ENCODE results near the gene WDR46.

Gene WDR46

DNA sequence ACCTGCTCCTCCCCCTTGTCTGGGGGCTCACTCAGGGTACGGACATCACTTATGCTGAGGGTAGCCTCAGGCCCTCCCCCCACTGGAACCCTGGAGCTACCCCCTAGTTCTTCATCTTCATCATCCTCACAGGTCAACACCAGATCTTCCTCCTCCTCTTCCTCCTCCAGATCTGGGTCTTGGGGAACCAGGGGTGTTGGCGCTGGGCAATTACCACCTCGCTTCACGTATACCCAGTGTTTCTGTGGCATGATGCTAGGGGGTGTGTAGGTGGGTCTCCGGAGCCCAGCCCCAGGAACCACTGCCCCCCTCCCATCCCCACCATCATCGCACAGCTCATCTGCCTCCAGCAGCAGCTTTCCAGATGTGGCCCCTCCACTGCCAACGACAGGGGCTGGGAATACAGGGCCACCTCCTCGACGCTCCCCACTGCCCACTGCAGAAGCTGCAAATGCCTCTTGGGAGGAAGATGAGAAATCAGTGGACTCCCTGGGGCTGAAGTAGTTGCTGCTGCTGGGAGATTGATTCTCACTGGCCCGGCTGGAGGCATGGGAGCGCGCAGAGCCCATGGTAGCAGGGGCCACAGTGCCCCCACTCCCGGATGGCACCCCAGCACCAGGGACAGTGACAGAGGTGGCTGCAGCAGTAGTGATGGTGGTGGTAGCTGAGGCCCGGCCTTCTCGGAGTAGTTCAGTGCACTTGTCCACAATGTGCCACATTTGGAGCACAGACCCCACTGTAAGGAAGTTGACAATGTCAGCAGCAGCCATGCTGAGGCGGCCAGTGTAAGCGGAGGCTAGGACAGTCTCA is 27.0 kb upstream of the WDR46 start:
- Histone ChIP-seq H2AFZ (ENCODE audit: low read length) (no peak overlapping the region), H3K9me3 (replicated peaks; ENCODE audit: insufficient read depth, low read length) (no peaks in the 10 kb centered on the region), H3K9ac (ENCODE audit: low read length) (no peak overlapping the region), H3K4me2 (ENCODE audit: low read depth, low read length) (0 out of 2 replicates have a peak overlapping the region, but pooled peaks have one; percentile 80), H3F3A (ENCODE audit: insufficient read depth, low read length) (peaks cover 50% of the 10 kb centered on the region), H3K9me2 (replicated peaks; ENCODE audit: insufficient read depth, low read length) (no peaks in the 10 kb centered on the region), H3K79me2 (ENCODE audit: low read length) (peaks cover 81% of the 10 kb centered on the region), H3K36me3 (replicated peaks; ENCODE audit: insufficient read depth, low read length) (peaks cover 9% of the 10 kb centered on the region), H3K27me3 (replicated peaks; ENCODE audit: insufficient read depth, low read length) (no peaks in the 10 kb centered on the region), H3K4me3 (ENCODE audit: low read length) (no peak overlapping the region), H3K4me1 (ENCODE audit: low read length) (peaks cover 43% of the 10 kb centered on the region), H3K27ac (ENCODE audit: low read length) (no peak overlapping the region), H4K20me1 (ENCODE audit: insufficient read depth, low read length) (0 out of 2 replicates have a peak, but pooled peaks cover 7% of the 10 kb centered on the region)
- TF ChIP-seq EZH2 (optimal IDR thresholded peaks at IDR 0.05; ENCODE audit: low read depth, low read length) = no peak
- TF ChIP-seq, protein P1, sequence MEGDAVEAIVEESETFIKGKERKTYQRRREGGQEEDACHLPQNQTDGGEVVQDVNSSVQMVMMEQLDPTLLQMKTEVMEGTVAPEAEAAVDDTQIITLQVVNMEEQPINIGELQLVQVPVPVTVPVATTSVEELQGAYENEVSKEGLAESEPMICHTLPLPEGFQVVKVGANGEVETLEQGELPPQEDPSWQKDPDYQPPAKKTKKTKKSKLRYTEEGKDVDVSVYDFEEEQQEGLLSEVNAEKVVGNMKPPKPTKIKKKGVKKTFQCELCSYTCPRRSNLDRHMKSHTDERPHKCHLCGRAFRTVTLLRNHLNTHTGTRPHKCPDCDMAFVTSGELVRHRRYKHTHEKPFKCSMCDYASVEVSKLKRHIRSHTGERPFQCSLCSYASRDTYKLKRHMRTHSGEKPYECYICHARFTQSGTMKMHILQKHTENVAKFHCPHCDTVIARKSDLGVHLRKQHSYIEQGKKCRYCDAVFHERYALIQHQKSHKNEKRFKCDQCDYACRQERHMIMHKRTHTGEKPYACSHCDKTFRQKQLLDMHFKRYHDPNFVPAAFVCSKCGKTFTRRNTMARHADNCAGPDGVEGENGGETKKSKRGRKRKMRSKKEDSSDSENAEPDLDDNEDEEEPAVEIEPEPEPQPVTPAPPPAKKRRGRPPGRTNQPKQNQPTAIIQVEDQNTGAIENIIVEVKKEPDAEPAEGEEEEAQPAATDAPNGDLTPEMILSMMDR (IDR thresholded peaks at IDR 0.05; ENCODE audit: low read length) = no peak
- TF ChIP-seq EZH2phosphoT487 (IDR thresholded peaks at IDR 0.05; ENCODE audit: low read length) = no peak
- no peak for DNase-seq

DNA sequence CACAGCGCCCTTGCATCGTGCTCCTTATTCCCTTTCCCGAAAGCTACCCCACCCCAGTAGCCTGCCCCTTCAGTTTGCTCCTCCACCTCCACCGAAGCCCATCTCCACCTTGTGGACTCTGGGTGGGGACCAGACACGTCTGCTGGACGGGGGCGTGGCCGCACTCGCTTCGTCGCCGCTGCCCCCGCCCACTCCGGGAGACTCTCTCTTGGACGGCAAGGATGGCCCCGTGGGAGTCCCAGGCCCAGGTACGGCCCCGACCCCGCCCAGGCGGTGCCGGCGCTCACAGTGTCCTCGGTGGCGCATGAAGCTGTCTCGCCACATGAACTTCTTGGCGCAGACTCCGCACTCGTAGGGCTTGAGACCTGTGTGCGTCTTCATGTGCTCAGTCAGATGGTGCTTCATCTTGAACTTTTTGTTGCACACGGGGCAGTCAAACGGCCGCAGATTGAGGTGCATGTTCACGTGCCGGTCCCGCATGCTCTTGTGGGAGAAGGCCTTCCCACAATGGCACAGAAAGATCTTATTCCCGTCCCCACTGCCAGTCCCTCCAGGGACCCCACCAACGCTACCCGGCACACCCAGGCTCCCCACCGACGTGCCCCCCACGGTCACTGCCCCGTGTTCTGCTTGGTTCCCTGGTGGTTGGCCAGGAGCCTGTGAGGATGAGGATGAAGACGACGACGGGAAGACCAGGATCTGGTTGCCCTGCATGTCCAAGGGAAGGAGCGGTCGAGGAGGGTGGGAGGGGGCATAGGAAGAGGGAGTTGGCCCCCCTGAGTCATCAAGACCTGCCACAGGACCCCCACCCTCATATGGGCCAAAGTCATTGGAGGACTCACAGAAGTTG is 26.1 kb upstream of the WDR46 start:
- H3K4me3 ChIP-seq (ENCODE audit: low read length) = peak overlapping the region; percentile 94
- H3F3A ChIP-seq (ENCODE audit: insufficient read depth, low read length) = peaks cover 47% of the 10 kb centered on the region
- DNase-seq = no peak
- H3K27ac ChIP-seq (ENCODE audit: low read length) = peak overlapping the region; percentile 99; the same call in 1 of the 2 replicates
- peak overlapping the region; percentile 90 for H3K9ac ChIP-seq (ENCODE audit: low read length)
- TF ChIP-seq, protein P1 (IDR thresholded peaks at IDR 0.05; ENCODE audit: low read length) = no peak
- TF ChIP-seq EZH2 (optimal IDR thresholded peaks at IDR 0.05; ENCODE audit: low read depth, low read length) (no peak), EZH2phosphoT487 (IDR thresholded peaks at IDR 0.05; ENCODE audit: low read length) (no peak)
- no peak overlapping the region for H2AFZ ChIP-seq (ENCODE audit: low read length)
- peaks cover 81% of the 10 kb centered on the region for H3K79me2 ChIP-seq (ENCODE audit: low read length)
- no peaks in the 10 kb centered on the region for H3K9me3 ChIP-seq (replicated peaks; ENCODE audit: insufficient read depth, low read length)
- peaks cover 3% of the 10 kb centered on the region; the same call in 1 of the 2 replicates for H3K36me3 ChIP-seq (replicated peaks; ENCODE audit: insufficient read depth, low read length)
- H3K4me2 ChIP-seq (ENCODE audit: low read depth, low read length) = peak overlapping the region; percentile 80
- 0 out of 2 replicates have a peak, but pooled peaks cover 7% of the 10 kb centered on the region for H4K20me1 ChIP-seq (ENCODE audit: insufficient read depth, low read length)
- peaks cover 40% of the 10 kb centered on the region for H3K4me1 ChIP-seq (ENCODE audit: low read length)
- no peaks in the 10 kb centered on the region for H3K27me3 ChIP-seq (replicated peaks; ENCODE audit: insufficient read depth, low read length)
- no peaks in the 10 kb centered on the region for H3K9me2 ChIP-seq (replicated peaks; ENCODE audit: insufficient read depth, low read length)

DNA sequence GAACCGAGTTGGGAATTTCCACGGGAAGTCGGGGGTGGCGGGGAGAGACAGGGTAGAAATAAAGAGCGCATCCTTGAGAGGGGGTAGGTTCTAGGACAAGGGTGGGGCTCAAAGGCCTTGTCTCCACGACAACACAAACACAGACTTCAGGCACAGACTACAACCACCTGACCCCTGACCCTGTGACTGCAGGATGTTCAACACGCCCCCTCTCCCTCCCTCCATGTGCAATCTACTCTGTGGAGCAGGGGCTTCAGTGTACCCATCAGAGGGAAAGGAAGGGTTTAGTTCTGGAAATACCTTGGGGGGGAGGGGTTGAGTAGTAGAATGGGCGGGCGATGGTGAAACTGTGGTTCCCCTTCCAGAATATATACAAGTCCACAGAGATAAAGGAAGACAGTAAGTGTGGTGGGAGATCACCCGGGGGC is 25.5 kb upstream of the WDR46 start:
- H3F3A ChIP-seq (ENCODE audit: insufficient read depth, low read length) = peaks cover 44% of the 10 kb centered on the region
- H3K9me2 ChIP-seq (replicated peaks; ENCODE audit: insufficient read depth, low read length) = no peaks in the 10 kb centered on the region
- 0 out of 2 replicates have a peak, but pooled peaks cover 7% of the 10 kb centered on the region for H4K20me1 ChIP-seq (ENCODE audit: insufficient read depth, low read length)
- H3K4me3 ChIP-seq (ENCODE audit: low read length) = peak overlapping the region; percentile 94
- no peaks in the 10 kb centered on the region for H3K9me3 ChIP-seq (replicated peaks; ENCODE audit: insufficient read depth, low read length)
- H3K4me1 ChIP-seq (ENCODE audit: low read length) = peaks cover 34% of the 10 kb centered on the region
- peak overlapping the region; percentile 90 for H3K9ac ChIP-seq (ENCODE audit: low read length)
- H3K79me2 ChIP-seq (ENCODE audit: low read length) = peaks cover 81% of the 10 kb centered on the region
- H3K27ac ChIP-seq (ENCODE audit: low read length) = peak overlapping the region; percentile 99
- TF ChIP-seq, protein P1 (IDR thresholded peaks at IDR 0.05; ENCODE audit: low read length) = no peak
- TF ChIP-seq EZH2 (optimal IDR thresholded peaks at IDR 0.05; ENCODE audit: low read depth, low read length) = no peak
- no peak for TF ChIP-seq EZH2phosphoT487 (IDR thresholded peaks at IDR 0.05; ENCODE audit: low read length)
- H3K36me3 ChIP-seq (replicated peaks; ENCODE audit: insufficient read depth, low read length) = no peaks in the 10 kb centered on the region; the same call in 1 of the 2 replicates
- H2AFZ ChIP-seq (ENCODE audit: low read length) = peak overlapping the region; percentile 36
- H3K4me2 ChIP-seq (ENCODE audit: low read depth, low read length) = peak overlapping the region; percentile 80
- no peaks in the 10 kb centered on the region for H3K27me3 ChIP-seq (replicated peaks; ENCODE audit: insufficient read depth, low read length)
- DNase-seq = peak; percentile 56
